ENCODE data around the gene SGPL1. TPM values are rescaled to one million over a fixed set of nuclear protein-coding genes. Genes with fewer than 3 reads are reported as not detected.
"Not testable (repeated sequence)": the region's sequence is repeated elsewhere in the genome, so short reads cannot be mapped to it uniquely, and the experiment has no call there.

SGPL1 gene
- total RNA-seq, 5 donors from 2014 or later (not counting 1 experiment from before 2014, with no cell fraction given), result 25.0 to 36.8 (median 27.9) TPM

DNA sequence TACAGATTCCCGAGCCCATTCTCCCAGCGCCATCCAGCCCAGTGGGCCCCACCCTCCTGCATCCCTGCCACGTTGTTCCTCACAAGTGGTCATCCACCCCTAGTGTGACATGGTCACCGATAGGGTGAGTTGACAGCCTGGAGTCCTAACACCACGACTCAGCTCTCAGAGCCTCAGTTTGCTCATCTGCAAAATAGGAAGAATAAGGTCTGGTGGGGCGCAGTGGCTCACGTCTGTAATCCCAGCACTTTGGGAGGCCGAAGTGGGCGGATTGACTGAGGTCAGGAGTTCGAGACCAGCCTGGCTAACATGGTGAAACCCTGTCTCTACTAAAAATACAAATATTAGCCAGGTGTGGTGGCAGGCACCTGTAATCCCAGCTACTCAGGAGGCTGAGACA, 104.2 kb downstream of the SGPL1 start:
- POLR2A ChIA-PET; H3K27ac Mint-ChIP-seq; DNase-seq; H3K9me3 Mint-ChIP-seq; H3K9me3 ChIP-seq; H3K27ac ChIP-seq (ENCODE audit: low read length); CTCF ChIA-PET; H3K36me3 Mint-ChIP-seq; H3K4me3 Mint-ChIP-seq; H3K4me1 ChIP-seq (ENCODE audit: control insufficient read depth in 1 of 2, extremely low read depth in 1 of 2, insufficient read depth in 2 of 2, low read length in 2 of 2); H3K4me3 ChIP-seq (ENCODE audit: control insufficient read depth in 1 of 2, extremely low read depth in 1 of 2, low read length in 1 of 2); ATAC-seq (replicated peaks in 1 of 4); H3K36me3 ChIP-seq (ENCODE audit: control insufficient read depth in 2 of 2, extremely low read depth in 1 of 2, insufficient read depth in 1 of 2, low read length in 1 of 2); H3K4me1 Mint-ChIP-seq: not testable (repeated sequence)
- peaks cover 0 to 52% of the 10 kb centered on the region in 2 experiments for H3K27me3 ChIP-seq (replicated peaks in 1 of 2; ENCODE audit: control insufficient read depth in 2 of 2, extremely low read depth in 1 of 2, insufficient read depth in 2 of 2, low read length in 1 of 2)
- WGBS (ENCODE audit: insufficient coverage), result 74% methylated on average over 7 of the region's 10 CpGs
- H3K27me3 Mint-ChIP-seq, result peaks cover 17 to 19% of the 10 kb centered on the region in 2 donors

GRCh38 chr10:70920519-70920918, 104.8 kb downstream of the SGPL1 start:
- 83% methylated on average over 1 of the region's 4 CpGs for WGBS (ENCODE audit: insufficient coverage)
- Mint-ChIP-seq H3K27me3 (peaks cover 17 to 22% of the 10 kb centered on the region in 2 donors), H3K4me1 (peaks cover 5 to 7% (median 5%) of the 10 kb centered on the region in 3 donors), H3K36me3 (no peaks in the 10 kb centered on the region), H3K4me3 (no peak overlapping the region), H3K27ac (no peak overlapping the region), H3K9me3 (no peaks in the 10 kb centered on the region)
- Histone ChIP-seq H3K9me3 (no peaks in the 10 kb centered on the region), H3K27me3 (replicated peaks in 1 of 2; ENCODE audit: control insufficient read depth in 2 of 2, extremely low read depth in 1 of 2, insufficient read depth in 2 of 2, low read length in 1 of 2) (peaks cover 0 to 49% of the 10 kb centered on the region in 2 experiments), H3K27ac (ENCODE audit: low read length) (no peak overlapping the region), H3K36me3 (ENCODE audit: control insufficient read depth in 2 of 2, extremely low read depth in 1 of 2, insufficient read depth in 1 of 2, low read length in 1 of 2) (no peaks in the 10 kb centered on the region), H3K4me3 (ENCODE audit: control insufficient read depth in 1 of 2, extremely low read depth in 1 of 2, low read length in 1 of 2) (no peak overlapping the region), H3K4me1 (ENCODE audit: control insufficient read depth in 1 of 2, extremely low read depth in 1 of 2, insufficient read depth in 2 of 2, low read length in 2 of 2) (peaks cover 0 to 2% of the 10 kb centered on the region in 2 experiments)
- POLR2A ChIA-PET, result no interaction called here
- no peak for ATAC-seq (replicated peaks in 1 of 4)
- DNase-seq, result no peak
- CTCF ChIA-PET, result interaction anchor here in 1 of 2 donors (1.0 kb wide), 1 partner anchor 32 kb away, joined by 3 read pairs; no protein-coding TSS in a partner anchor

GRCh38 chr10:70921285-70921684, 105.5 kb downstream of the SGPL1 start:
- Mint-ChIP-seq H3K27ac (no peak overlapping the region), H3K36me3 (no peaks in the 10 kb centered on the region), H3K27me3 (peaks cover 15% of the 10 kb centered on the region in 2 donors), H3K4me3 (no peak overlapping the region), H3K9me3 (no peaks in the 10 kb centered on the region), H3K4me1 (peaks cover 6 to 8% (median 6%) of the 10 kb centered on the region in 3 donors)
- H3K4me1 ChIP-seq (ENCODE audit: control insufficient read depth in 1 of 2, extremely low read depth in 1 of 2, insufficient read depth in 2 of 2, low read length in 2 of 2), result peaks cover 0 to 4% of the 10 kb centered on the region in 2 experiments
- no peaks in the 10 kb centered on the region for H3K36me3 ChIP-seq (ENCODE audit: control insufficient read depth in 2 of 2, extremely low read depth in 1 of 2, insufficient read depth in 1 of 2, low read length in 1 of 2)
- WGBS (ENCODE audit: insufficient coverage), result no CpG with 5 or more reads among the region's 1 CpG
- no peaks in the 10 kb centered on the region for H3K9me3 ChIP-seq
- H3K4me3 ChIP-seq (ENCODE audit: control insufficient read depth in 1 of 2, extremely low read depth in 1 of 2, low read length in 1 of 2), result no peak overlapping the region
- POLR2A ChIA-PET, result interaction anchor here in 1 of 2 donors (0.6 kb wide), 2 partner anchors 285 to 1261 kb away, joined by 5 to 7 read pairs; no protein-coding TSS in a partner anchor
- DNase-seq (no peak), ATAC-seq (replicated peaks in 1 of 4) (no peak)
- CTCF ChIA-PET, result interaction anchor here in 1 of 2 donors (1.0 kb wide), 1 partner anchor 31 kb away, joined by 3 read pairs; no protein-coding TSS in a partner anchor
- H3K27me3 ChIP-seq (replicated peaks in 1 of 2; ENCODE audit: control insufficient read depth in 2 of 2, extremely low read depth in 1 of 2, insufficient read depth in 2 of 2, low read length in 1 of 2), result peaks cover 0 to 45% of the 10 kb centered on the region in 2 experiments
- H3K27ac ChIP-seq (ENCODE audit: low read length), result no peak overlapping the region

- Mint-ChIP-seq H3K27ac (no peak overlapping the region), H3K4me1 (peaks cover 6 to 8% (median 6%) of the 10 kb centered on the region in 3 donors), H3K4me3 (no peak overlapping the region), H3K27me3 (peaks cover 11 to 13% of the 10 kb centered on the region in 2 donors), H3K36me3 (no peaks in the 10 kb centered on the region), H3K9me3 (no peaks in the 10 kb centered on the region)
- ATAC-seq (replicated peaks in 1 of 4), result no peak
- Histone ChIP-seq H3K4me3 (ENCODE audit: control insufficient read depth in 1 of 2, extremely low read depth in 1 of 2, low read length in 1 of 2) (no peak overlapping the region), H3K9me3 (no peaks in the 10 kb centered on the region), H3K36me3 (ENCODE audit: control insufficient read depth in 2 of 2, extremely low read depth in 1 of 2, insufficient read depth in 1 of 2, low read length in 1 of 2) (no peaks in the 10 kb centered on the region), H3K4me1 (ENCODE audit: control insufficient read depth in 1 of 2, extremely low read depth in 1 of 2, insufficient read depth in 2 of 2, low read length in 2 of 2) (peaks cover 0 to 4% of the 10 kb centered on the region in 2 experiments), H3K27me3 (replicated peaks in 1 of 2; ENCODE audit: control insufficient read depth in 2 of 2, extremely low read depth in 1 of 2, insufficient read depth in 2 of 2, low read length in 1 of 2) (peaks cover 0 to 26% of the 10 kb centered on the region in 2 experiments), H3K27ac (ENCODE audit: low read length) (no peak overlapping the region)
- 80% methylated on average over 3 of the region's 8 CpGs for WGBS (ENCODE audit: insufficient coverage)
- ChIA-PET POLR2A (no interaction called here), CTCF (interaction anchor here in 1 of 2 donors (0.7 kb wide), 1 partner anchor 26 kb away, joined by 5 read pairs; no protein-coding TSS in a partner anchor)
- no peak for DNase-seq
Measured at GRCh38 chr10:70923696-70924095, 107.9 kb downstream of the SGPL1 start.

DNA sequence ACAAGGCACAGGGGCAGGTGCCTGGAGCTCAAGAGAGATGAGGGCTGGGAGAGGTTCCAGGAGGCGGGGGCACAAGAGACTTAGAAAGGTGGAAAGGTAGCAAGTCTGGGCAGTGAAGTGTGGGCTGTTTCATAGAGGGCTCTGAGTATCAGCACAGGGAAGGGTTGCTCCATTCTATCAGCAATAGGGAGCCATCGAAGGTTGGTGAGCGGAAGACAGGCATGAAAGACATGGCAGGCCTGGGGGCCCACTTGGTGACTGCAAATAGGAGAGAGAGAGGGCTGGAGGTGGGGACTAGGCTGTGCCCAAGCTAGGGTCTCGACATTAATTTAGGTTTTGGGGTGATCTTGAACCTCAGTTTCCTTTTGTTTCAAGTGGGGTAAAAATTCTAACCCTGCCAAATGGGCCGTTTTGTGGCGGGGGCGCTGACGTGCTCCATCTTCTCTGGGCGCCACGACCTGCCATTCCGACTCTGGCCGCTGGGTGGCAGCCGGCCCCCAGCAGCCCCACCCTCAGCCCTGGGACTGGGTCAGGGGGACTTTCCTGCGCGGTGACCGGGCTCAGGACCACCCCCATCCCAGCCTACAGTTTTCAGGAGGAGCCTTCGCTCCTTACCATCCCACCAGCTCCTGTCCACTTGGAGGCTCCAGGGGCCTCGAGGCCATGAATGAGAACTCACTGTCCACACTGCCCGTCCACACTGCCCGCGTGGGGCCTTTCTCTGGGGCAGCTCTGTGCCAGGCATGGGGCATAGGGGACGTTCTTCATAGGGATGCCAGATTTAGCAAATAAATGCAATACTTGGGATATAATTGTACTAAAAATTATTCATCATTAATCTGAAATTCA, 109.9 kb downstream of the SGPL1 start:
- CTCF ChIA-PET, result no interaction called here
- H3K27ac Mint-ChIP-seq, result no peak overlapping the region
- peaks cover 6 to 8% (median 6%) of the 10 kb centered on the region in 3 donors for H3K4me1 Mint-ChIP-seq
- Histone ChIP-seq H3K4me3 (ENCODE audit: control insufficient read depth in 1 of 2, extremely low read depth in 1 of 2, low read length in 1 of 2) (no peak overlapping the region), H3K4me1 (ENCODE audit: control insufficient read depth in 1 of 2, extremely low read depth in 1 of 2, insufficient read depth in 2 of 2, low read length in 2 of 2) (peaks cover 0 to 4% of the 10 kb centered on the region in 2 experiments), H3K9me3 (no peaks in the 10 kb centered on the region), H3K27ac (ENCODE audit: low read length) (no peak overlapping the region), H3K36me3 (ENCODE audit: control insufficient read depth in 2 of 2, extremely low read depth in 1 of 2, insufficient read depth in 1 of 2, low read length in 1 of 2) (no peaks in the 10 kb centered on the region), H3K27me3 (replicated peaks in 1 of 2; ENCODE audit: control insufficient read depth in 2 of 2, extremely low read depth in 1 of 2, insufficient read depth in 2 of 2, low read length in 1 of 2) (peaks cover 0 to 15% of the 10 kb centered on the region in 2 experiments)
- H3K36me3 Mint-ChIP-seq, result no peaks in the 10 kb centered on the region
- 22% methylated on average over 15 of the region's 22 CpGs for WGBS (ENCODE audit: insufficient coverage)
- POLR2A ChIA-PET, result no interaction called here
- H3K27me3 Mint-ChIP-seq, result peaks cover 8% of the 10 kb centered on the region in 2 donors
- DNase-seq (peak in 32 of 35 experiments; percentile 5 to 69 (median 36)), ATAC-seq (replicated peaks in 1 of 4) (peak; percentile 49 to 70 (median 66))
- H3K9me3 Mint-ChIP-seq, result no peaks in the 10 kb centered on the region
- peak overlapping the region in 1 of 3 donors; percentile 6 for H3K4me3 Mint-ChIP-seq

DNA sequence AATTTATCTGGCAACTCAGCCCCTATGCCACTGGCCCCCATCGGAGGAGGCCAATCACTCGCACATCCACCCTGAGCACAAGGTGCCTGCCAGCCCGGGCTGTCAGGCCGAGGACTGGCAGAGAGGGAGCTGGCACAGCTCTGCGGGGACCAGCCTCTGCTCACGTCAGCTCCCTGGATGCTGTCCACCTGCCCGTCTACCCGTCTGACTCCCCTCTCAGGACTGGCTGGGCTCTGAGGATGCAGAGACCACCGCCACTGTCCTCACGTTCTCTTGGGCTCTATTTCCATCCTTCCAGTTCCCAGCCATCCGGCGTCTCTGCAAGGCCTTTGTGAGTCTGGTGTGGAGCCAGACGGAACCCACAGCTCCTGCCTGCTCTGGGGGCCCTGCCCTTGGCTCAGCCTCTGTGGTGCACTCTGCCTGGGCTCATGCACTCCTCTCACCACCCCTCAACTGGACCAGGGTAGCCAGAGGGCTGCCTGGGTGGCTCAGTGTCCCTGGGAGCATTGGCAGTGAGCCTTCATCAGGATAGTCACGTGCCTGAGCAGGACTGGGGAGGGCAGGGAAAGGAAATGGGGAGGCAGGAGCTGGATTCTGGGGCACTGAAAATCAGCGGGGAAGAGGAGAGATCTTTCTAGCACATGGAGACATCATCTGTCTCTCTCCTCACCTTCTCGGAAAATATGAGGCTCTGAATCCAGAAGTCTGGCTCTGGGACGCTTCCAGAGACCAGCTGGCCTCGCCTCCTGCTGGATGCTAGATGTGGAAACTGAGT, 110.7 kb downstream of the SGPL1 start:
- Mint-ChIP-seq H3K4me3 (no peak overlapping the region), H3K27ac (no peak overlapping the region), H3K9me3 (no peaks in the 10 kb centered on the region), H3K4me1 (peaks cover 6 to 8% (median 6%) of the 10 kb centered on the region in 3 donors), H3K27me3 (peaks cover 3 to 7% of the 10 kb centered on the region in 2 donors), H3K36me3 (no peaks in the 10 kb centered on the region)
- Histone ChIP-seq H3K27ac (ENCODE audit: low read length) (no peak overlapping the region), H3K9me3 (no peaks in the 10 kb centered on the region), H3K36me3 (ENCODE audit: control insufficient read depth in 2 of 2, extremely low read depth in 1 of 2, insufficient read depth in 1 of 2, low read length in 1 of 2) (no peaks in the 10 kb centered on the region), H3K27me3 (replicated peaks in 1 of 2; ENCODE audit: control insufficient read depth in 2 of 2, extremely low read depth in 1 of 2, insufficient read depth in 2 of 2, low read length in 1 of 2) (peaks cover 0 to 14% of the 10 kb centered on the region in 2 experiments), H3K4me1 (ENCODE audit: control insufficient read depth in 1 of 2, extremely low read depth in 1 of 2, insufficient read depth in 2 of 2, low read length in 2 of 2) (peaks cover 0 to 4% of the 10 kb centered on the region in 2 experiments), H3K4me3 (ENCODE audit: control insufficient read depth in 1 of 2, extremely low read depth in 1 of 2, low read length in 1 of 2) (no peak overlapping the region)
- WGBS (ENCODE audit: insufficient coverage), result 70% methylated on average over 13 of the region's 18 CpGs
- DNase-seq (no peak), ATAC-seq (replicated peaks in 1 of 4) (no peak)
- ChIA-PET CTCF (no interaction called here), POLR2A (no interaction called here)

Data from T-cell (primary cell).